GM19351 (cell line): ENCODE data around the gene UCK2.

Experiments used
- ATAC-seq: cut with Tn5 transposase; IDR thresholded peaks from one replicate; pipeline ENCODE4 v1.9.1; 2021; ENCODE audit warnings: mild to moderate bottlenecking, moderate library complexity; ENCODE audit not compliant: unreplicated experiment

UCK2 gene

GRCh38 chr1:165854101-165854845, 26.9 kb downstream of the UCK2 start:
- peak; percentile 36 for ATAC-seq

- no peak for ATAC-seq
These were observed 27.8 kb downstream of the UCK2 start for GRCh38 chr1:165855010-165855838.

- no peak for ATAC-seq
These were observed 28.6 kb downstream of the UCK2 start for GRCh38 chr1:165856021-165856420.

GRCh38 chr1:165856606-165857005, 29.2 kb downstream of the UCK2 start:
- ATAC-seq: no peak

- peak; percentile 71 for ATAC-seq
These were observed 29.8 kb downstream of the UCK2 start for GRCh38 chr1:165857046-165857801.

- no peak for ATAC-seq
These were observed 31.0 kb downstream of the UCK2 start for GRCh38 chr1:165858364-165858823.

- no peak for ATAC-seq
These were observed 31.8 kb downstream of the UCK2 start for GRCh38 chr1:165858967-165859845.

GRCh38 chr1:165860065-165860464, 32.7 kb downstream of the UCK2 start:
- no peak for ATAC-seq

- ATAC-seq: no peak
These were observed 34.5 kb downstream of the UCK2 start for GRCh38 chr1:165861911-165862310.

GRCh38 chr1:165862448-165862847, 35.0 kb downstream of the UCK2 start:
- no peak for ATAC-seq

- no peak for ATAC-seq
These were observed 35.9 kb downstream of the UCK2 start for GRCh38 chr1:165863346-165863745.

GRCh38 chr1:165865633-165866340, 38.4 kb downstream of the UCK2 start:
- ATAC-seq: no peak

GRCh38 chr1:165869343-165869742, 41.9 kb downstream of the UCK2 start:
- no peak for ATAC-seq

GRCh38 chr1:165871311-165872067, 44.1 kb downstream of the UCK2 start:
- peak; percentile 86 for ATAC-seq

GRCh38 chr1:165873481-165873880, 46.1 kb downstream of the UCK2 start:
- ATAC-seq: no peak

GRCh38 chr1:165874643-165875042, 47.2 kb downstream of the UCK2 start:
- no peak for ATAC-seq

- ATAC-seq: peak; percentile 29
These were observed 47.8 kb downstream of the UCK2 start for GRCh38 chr1:165875171-165875570.

GRCh38 chr1:165875604-165876003, 48.2 kb downstream of the UCK2 start:
- ATAC-seq: no peak

- ATAC-seq: no peak
These were observed 48.7 kb downstream of the UCK2 start for GRCh38 chr1:165876121-165876520.
